Pancreas (tissue), 10 donors: ENCODE data around the gene SAMD4B. TPM values are rescaled to one million over a fixed set of nuclear protein-coding genes. Genes with fewer than 3 reads are reported as not detected.
A peak's percentile ranks its signal among the peaks of the same experiment; 100 is the strongest.
"Not testable (repeated sequence)": the region's sequence is repeated elsewhere in the genome, so short reads cannot be mapped to it uniquely, and the experiment has no call there.

Source experiments
- ATAC-seq, 4 donors: fragments of 200-7000 bp; cut with Tn5 transposase; one replicate each; pipeline versions ENCODE4 v1.8.0 to v1.9.1; 2020; ENCODE audit warnings: mild to moderate bottlenecking in 4 of 4, moderate library complexity in 4 of 4
- DNase-seq, 6 donors: peaks; one replicate each; pipeline ENCODE4 v3.0.0-alpha.2; 2020
- FAIRE-seq: peaks from 2 replicates; lab custom pipeline; 2012; peaks lifted over from hg19 to GRCh38; lab: Jason Lieb, UNC
- H3K27ac ChIP-seq, 4 donors: fragments of 200-600 bp; sonication (generic); 1 replicate in 3 of 4; 2 replicates in 1 of 4; pipeline versions ENCODE4 v1.5.0 to v1.8.0; 2020
- H3K27me3 ChIP-seq, 4 donors: fragments of 200-600 bp; one replicate each; pipeline ENCODE4 v1.8.0; 2021
- H3K36me3 ChIP-seq, 3 donors: fragments of 200-600 bp; sonication (generic) in 1 of 3; one replicate each; pipeline versions ENCODE4 v1.5.0 to v1.8.0; 2020 to 2021
- H3K4me1 ChIP-seq, 3 donors: fragments of 200-600 bp; one replicate each; pipeline ENCODE4 v1.8.0; 2021
- H3K4me3 ChIP-seq, 4 donors: fragments of 200-600 bp; sonication (generic) in 2 of 4; one replicate each; pipeline versions ENCODE4 v1.5.0 to v1.8.0; 2020 to 2021
- H3K9me3 ChIP-seq, 4 donors: fragments of 200-600 bp; one replicate each; pipeline ENCODE4 v1.8.0; 2021
- CTCF ChIP-seq, 4 donors: fragments of 200-600 bp; sonication (generic) in 3 of 4; IDR thresholded peaks; one replicate each; pipeline versions ENCODE4 v1.5.0 to v1.8.0; 2021; ENCODE audit warnings: antibody characterized with exemption in 4 of 4
- WGBS, 2 donors: extraction: QIAGEN DNeasy Blood & Tissue Kit; methylation state at CpG; one replicate each; pipeline ENCODE4 v1.1.7; 2013; 5-methylcytosine and 5-hydroxymethylcytosine counted together
- intact Hi-C, 3 donors: fragments of 100-400 bp; cut with DNase I; formaldehyde crosslinking; loops; one replicate each; pipeline versions ENCODE4 v1.11.1 to v1.14.2; 2022
- polyA plus RNA-seq, 2 donors: library from polyadenylated mRNA; stranded (reverse); fragments of 200-250 nt; gene quantifications; one replicate each; pipeline ENCODE4 v1.2.3, GENCODE V29; 2013
- total RNA-seq, 6 donors: library from RNA; stranded (reverse); fragmentation: NEBNext Ultra II Directional in 4 of 6; extraction: Animal tissue kit (Norgen Biotek cat#: 25700) in 4 of 6; gene quantifications; one replicate each; pipeline versions ENCODE4 v1.2.1 to v1.2.4, GENCODE V29; 2021 to 2023
- donor health status: healthy with polysubstance abuse.
- donor health status: DM: no; HTN: no; CAD: no; lungs with moderate emphysema.
- donor health status: DM: no; HTN: no; CAD: no.
- donor health status: control.
- donor health status: control.
- donor health status: Bipolar disorder and iron deficiency.
- donor health status: DM: yes; HTN: yes; CAD: no.
- donor health status: DM: no; HTN: no; CAD: no.
- donor health status: DM: no; HTN: no; CAD: no.
- donor health status: DM: yes; HTN: yes; CAD: no.

Gene SAMD4B
- total and polyA plus RNA-seq, 8 donors, result 24.1 to 106 (median 33.6) TPM

DNA sequence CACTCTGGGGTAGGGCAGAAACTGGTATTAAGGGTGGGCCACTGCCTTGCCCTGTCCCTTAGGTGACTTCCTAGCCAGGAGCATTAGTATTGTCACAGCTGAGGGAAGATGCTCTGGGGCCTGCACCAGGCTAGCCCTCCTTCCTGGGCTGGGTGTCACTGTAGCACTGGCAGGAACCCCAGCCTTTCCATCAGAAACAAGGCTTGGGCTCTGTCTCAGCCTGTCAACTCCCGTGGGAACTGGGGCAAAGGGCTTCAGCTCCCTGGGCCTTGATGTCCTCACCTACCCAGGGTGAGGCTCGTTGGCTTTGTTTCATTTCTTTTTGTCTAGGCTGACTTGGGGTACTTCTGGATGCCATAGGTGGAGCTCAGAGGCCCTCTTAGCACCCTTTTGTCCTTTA lies 30.7 kb downstream of the SAMD4B start:
- H3K27ac ChIP-seq, result peak overlapping the region; percentile 39 to 77 (median 53)
- intact Hi-C loops, result no loop called here
- TF ChIP-seq CTCF (IDR thresholded peaks at IDR 0.05), result no peak
- H3K27me3 ChIP-seq, result no peaks in the 10 kb centered on the region
- peak in 2 of 4 donors; percentile 8 to 9 for ATAC-seq
- DNase-seq, result no peak
- H3K9me3 ChIP-seq, result no peaks in the 10 kb centered on the region
- FAIRE-seq, result no peak
- peaks cover 0 to 5% (median 0%) of the 10 kb centered on the region in 3 donors for H3K4me1 ChIP-seq
- WGBS, 2 donors, result 69 to 77% methylated on average over 2 of the region's 2 CpGs
- H3K4me3 ChIP-seq, result no peak overlapping the region
- H3K36me3 ChIP-seq, result peaks cover 8 to 38% (median 14%) of the 10 kb centered on the region in 3 donors

GRCh38 chr19:39375929-39376328 lies 33.7 kb downstream of the SAMD4B start:
- no peak for FAIRE-seq
- peaks cover 15 to 52% (median 23%) of the 10 kb centered on the region in 3 donors for H3K36me3 ChIP-seq

GRCh38 chr19:39377373-39378362 lies 35.4 kb downstream of the SAMD4B start:
- no peak for TF ChIP-seq CTCF (IDR thresholded peaks at IDR 0.05)

More at GRCh38 chr19:39375929-39376328, 33.7 kb downstream of the SAMD4B start:
- Histone ChIP-seq H3K4me3 (no peak overlapping the region), H3K27ac (no peak overlapping the region), H3K9me3 (no peaks in the 10 kb centered on the region), H3K27me3 (no peaks in the 10 kb centered on the region), H3K4me1 (peaks cover 0 to 5% (median 0%) of the 10 kb centered on the region in 3 donors)
- DNase-seq (no peak), ATAC-seq (no peak)
- intact Hi-C loops, result no loop called here
- no peak for TF ChIP-seq CTCF (IDR thresholded peaks at IDR 0.05)

GRCh38 chr19:39379366-39379765 lies 37.1 kb downstream of the SAMD4B start:
- DNase-seq, ATAC-seq, H3K9me3 ChIP-seq, H3K27me3 ChIP-seq, FAIRE-seq, H3K4me3 ChIP-seq, H3K4me1 ChIP-seq, H3K27ac ChIP-seq, intact Hi-C loops: not testable (repeated sequence)
- WGBS, 2 donors, result 94 to 99% methylated on average over 4 of the region's 4 CpGs
- H3K36me3 ChIP-seq, result peaks cover 15 to 69% (median 28%) of the 10 kb centered on the region in 3 donors

More at GRCh38 chr19:39377373-39378362, 35.4 kb downstream of the SAMD4B start:
- Histone ChIP-seq H3K4me1 (peaks cover 0 to 2% (median 0%) of the 10 kb centered on the region in 3 donors), H3K4me3 (no peak overlapping the region), H3K27ac (no peak overlapping the region), H3K27me3 (no peaks in the 10 kb centered on the region), H3K36me3 (peaks cover 15 to 62% (median 28%) of the 10 kb centered on the region in 3 donors), H3K9me3 (no peaks in the 10 kb centered on the region)
- ATAC-seq (no peak), FAIRE-seq (no peak), DNase-seq (no peak)
- intact Hi-C loops, result no loop called here
- 88 to 89% methylated on average over 18 of the region's 18 CpGs for WGBS, 2 donors

DNA sequence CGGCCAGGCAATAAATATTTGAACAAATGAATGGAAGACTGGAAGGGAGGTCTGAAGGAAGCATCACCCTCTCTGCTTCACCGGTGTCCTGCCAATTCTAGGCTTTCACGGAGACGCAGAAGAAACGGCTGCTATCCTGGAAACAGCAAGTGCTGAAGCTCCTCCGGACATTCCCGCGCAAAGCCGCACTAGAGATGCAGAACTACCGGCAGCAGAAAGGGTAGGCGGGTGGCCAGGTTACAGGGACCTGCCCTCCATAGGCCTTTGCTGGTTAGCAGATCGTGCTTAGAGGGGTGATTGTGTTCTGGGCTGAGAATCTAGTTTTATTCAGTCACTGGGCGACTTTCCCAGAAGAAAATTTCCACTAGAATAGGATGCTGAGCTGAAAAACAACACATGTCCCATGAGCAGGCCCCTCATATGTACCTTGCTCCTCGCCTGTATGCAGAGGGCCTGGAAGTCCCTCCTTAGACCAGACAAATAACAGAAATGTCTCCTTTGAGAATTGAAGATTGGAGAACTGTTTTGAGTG lies 37.7 kb downstream of the SAMD4B start:
- Histone ChIP-seq H3K27ac (no peak overlapping the region), H3K4me1 (no peaks in the 10 kb centered on the region), H3K27me3 (no peaks in the 10 kb centered on the region), H3K4me3 (no peak overlapping the region), H3K36me3 (peaks cover 15 to 69% (median 28%) of the 10 kb centered on the region in 3 donors), H3K9me3 (no peaks in the 10 kb centered on the region)
- intact Hi-C loops, result no loop called here
- ATAC-seq (no peak), DNase-seq (no peak), FAIRE-seq (no peak)
- WGBS, 2 donors, result 91 to 93% methylated on average over 14 of the region's 14 CpGs
- TF ChIP-seq CTCF (IDR thresholded peaks at IDR 0.05), result no peak
